NAMALWA (cell line): ENCODE measurements around the gene HIPK1.
A peak's percentile ranks its signal among the peaks of the same experiment; 100 is the strongest.
"Not testable (repeated sequence)": the region's sequence is repeated elsewhere in the genome, so short reads cannot be mapped to it uniquely, and the experiment has no call there.

Source experiments
- DNase-seq: peaks from one replicate; pipeline ENCODE4 v3.0.0-alpha.2; 2015; ENCODE audit warnings: low spot score

Gene HIPK1

GRCh38 chr1:113945329-113945728 is 16.2 kb downstream of the HIPK1 start:
- no peak for DNase-seq

- DNase-seq = peak; percentile 17
These were observed 17.0 kb downstream of the HIPK1 start for GRCh38 chr1:113946112-113946511.

- DNase-seq = no peak
These were observed 17.7 kb downstream of the HIPK1 start for GRCh38 chr1:113946678-113947387.

- DNase-seq = no peak
These were observed 18.4 kb downstream of the HIPK1 start for GRCh38 chr1:113947388-113948107.

GRCh38 chr1:113948151-113948550 is 19.0 kb downstream of the HIPK1 start:
- DNase-seq = not testable (repeated sequence)

- peak; percentile 13 for DNase-seq
These were observed 19.9 kb downstream of the HIPK1 start for GRCh38 chr1:113949007-113949406.

GRCh38 chr1:113950908-113951307 is 21.8 kb downstream of the HIPK1 start:
- DNase-seq = no peak

GRCh38 chr1:113951719-113952118 is 22.6 kb downstream of the HIPK1 start:
- no peak for DNase-seq

- no peak for DNase-seq
These were observed 28.9 kb downstream of the HIPK1 start for GRCh38 chr1:113957984-113958383.

GRCh38 chr1:113958691-113959090 is 29.6 kb downstream of the HIPK1 start:
- no peak for DNase-seq

GRCh38 chr1:113963281-113963906 is 34.3 kb downstream of the HIPK1 start:
- DNase-seq = no peak

GRCh38 chr1:113965703-113966412 is 36.7 kb downstream of the HIPK1 start:
- no peak for DNase-seq

- DNase-seq = no peak
These were observed 43.8 kb downstream of the HIPK1 start for GRCh38 chr1:113972954-113973353.

- no peak for DNase-seq
These were observed 46.2 kb downstream of the HIPK1 start for GRCh38 chr1:113975211-113975895.

GRCh38 chr1:113976609-113977278 is 47.6 kb downstream of the HIPK1 start:
- peak; percentile 36 for DNase-seq

GRCh38 chr1:113977906-113978305 is 48.8 kb downstream of the HIPK1 start:
- no peak for DNase-seq

- DNase-seq = peak; percentile 81
These were observed 50.0 kb downstream of the HIPK1 start, which contains the start of gene OLFML3 for GRCh38 chr1:113978863-113979702. Gene OLFML3 (plus strand): TSS chr1:113979474. CDS start chr1:113979517, 43 bp downstream.

GRCh38 chr1:113980110-113980509 is 51.0 kb downstream of the HIPK1 start:
- no peak for DNase-seq

GRCh38 chr1:113981962-113982931 is 53.1 kb downstream of the HIPK1 start:
- no peak for DNase-seq
